Measurements from ENCODE around the gene MAN1B1.

MAN1B1 gene

GRCh38 chr9:137156567-137157375, 70.0 kb downstream of the MAN1B1 start:
- TF ChIP-seq, protein P1, sequence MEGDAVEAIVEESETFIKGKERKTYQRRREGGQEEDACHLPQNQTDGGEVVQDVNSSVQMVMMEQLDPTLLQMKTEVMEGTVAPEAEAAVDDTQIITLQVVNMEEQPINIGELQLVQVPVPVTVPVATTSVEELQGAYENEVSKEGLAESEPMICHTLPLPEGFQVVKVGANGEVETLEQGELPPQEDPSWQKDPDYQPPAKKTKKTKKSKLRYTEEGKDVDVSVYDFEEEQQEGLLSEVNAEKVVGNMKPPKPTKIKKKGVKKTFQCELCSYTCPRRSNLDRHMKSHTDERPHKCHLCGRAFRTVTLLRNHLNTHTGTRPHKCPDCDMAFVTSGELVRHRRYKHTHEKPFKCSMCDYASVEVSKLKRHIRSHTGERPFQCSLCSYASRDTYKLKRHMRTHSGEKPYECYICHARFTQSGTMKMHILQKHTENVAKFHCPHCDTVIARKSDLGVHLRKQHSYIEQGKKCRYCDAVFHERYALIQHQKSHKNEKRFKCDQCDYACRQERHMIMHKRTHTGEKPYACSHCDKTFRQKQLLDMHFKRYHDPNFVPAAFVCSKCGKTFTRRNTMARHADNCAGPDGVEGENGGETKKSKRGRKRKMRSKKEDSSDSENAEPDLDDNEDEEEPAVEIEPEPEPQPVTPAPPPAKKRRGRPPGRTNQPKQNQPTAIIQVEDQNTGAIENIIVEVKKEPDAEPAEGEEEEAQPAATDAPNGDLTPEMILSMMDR (IDR thresholded peaks at IDR 0.05; ENCODE audit: low read depth, low read length): no peak
- DNase-seq (ENCODE audit: extremely low read depth, low read depth): peak; percentile 12

DNA sequence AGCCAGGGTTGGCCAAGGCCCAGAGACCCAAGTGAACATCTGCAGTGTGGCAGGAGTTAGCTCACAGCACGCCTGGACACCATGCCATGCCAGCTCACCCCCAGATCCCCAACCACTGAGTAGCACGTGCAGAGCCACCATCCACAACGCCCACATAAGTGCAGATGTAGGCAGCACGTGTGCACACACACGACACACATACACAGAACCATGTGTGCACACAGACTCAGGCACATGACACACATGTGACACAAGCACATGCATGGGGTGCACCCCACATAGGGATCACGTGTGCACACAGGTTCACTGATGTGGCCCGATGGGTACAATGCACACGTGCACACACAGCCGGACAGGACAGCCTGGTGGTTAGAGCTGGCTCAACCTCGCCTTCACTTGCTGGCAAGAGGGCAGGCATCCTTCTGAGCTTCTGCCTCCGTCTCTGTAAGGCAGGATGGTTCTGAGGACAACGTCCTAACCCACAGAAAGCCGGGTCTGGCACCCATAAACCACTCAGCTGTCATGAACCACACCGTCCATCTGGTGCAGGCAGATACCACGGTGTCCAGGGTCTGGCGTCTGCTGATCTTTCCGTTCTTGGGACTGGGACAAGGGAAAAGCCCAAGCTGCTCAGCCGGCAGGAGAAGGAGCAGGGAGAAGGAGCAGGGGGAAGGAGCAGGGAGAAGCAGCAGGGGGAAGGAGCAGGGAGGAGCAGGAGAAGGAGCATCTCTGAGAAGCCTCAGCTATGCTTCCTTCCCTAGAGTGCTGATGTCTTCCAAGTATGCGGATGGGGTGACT, 71.0 kb downstream of the MAN1B1 start:
- DNase-seq (ENCODE audit: extremely low read depth, low read depth): no peak
- TF ChIP-seq, protein P1 (IDR thresholded peaks at IDR 0.05; ENCODE audit: low read depth, low read length): no peak

GRCh38 chr9:137158625-137159024, 71.8 kb downstream of the MAN1B1 start:
- DNase-seq (ENCODE audit: extremely low read depth, low read depth): no peak
- TF ChIP-seq, protein P1 (IDR thresholded peaks at IDR 0.05; ENCODE audit: low read depth, low read length): no peak
